Measurements from ENCODE around the gene RAP1GAP. TPM values are rescaled to one million over a fixed set of nuclear protein-coding genes. Genes with fewer than 3 reads are reported as not detected.

The RAP1GAP gene
- total and polyA plus RNA-seq, 2 experiments from 2014 or later: 0.41 to 0.97 TPM

DNA sequence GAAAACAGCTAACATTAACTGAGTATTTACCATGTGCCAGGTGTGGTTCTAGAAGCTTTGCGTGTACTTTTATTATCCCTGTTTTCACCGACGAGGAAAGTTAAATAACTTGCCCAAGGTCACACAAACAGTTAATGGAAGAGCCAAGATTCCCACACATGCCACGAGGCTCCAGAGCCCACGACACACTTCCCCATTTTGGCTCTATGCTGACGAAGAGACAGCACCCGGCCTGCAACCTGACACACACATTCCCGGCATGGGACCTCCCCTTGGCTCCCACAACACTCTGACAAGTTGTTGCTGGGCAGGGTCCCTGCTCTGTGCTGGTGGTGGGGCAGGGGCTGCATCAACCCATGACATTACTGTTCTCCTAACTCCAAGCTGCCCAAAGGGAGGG, 52.8 kb downstream of the RAP1GAP start:
- H3K79me2 ChIP-seq (ENCODE audit: insufficient read depth): no peaks in the 10 kb centered on the region
- no peaks in the 10 kb centered on the region for H3K9me3 ChIP-seq (ENCODE audit: low read depth)
- H3K9me2 ChIP-seq (ENCODE audit: insufficient read depth): no peaks in the 10 kb centered on the region
- no peak overlapping the region for H3K27ac ChIP-seq
- no peak for TF ChIP-seq EZH2phosphoT487 (IDR thresholded peaks at IDR 0.05; ENCODE audit: insufficient read depth, low read depth)
- TF ChIP-seq EZH2 (IDR thresholded peaks at IDR 0.05; ENCODE audit: insufficient read depth, poor library complexity, severe bottlenecking): no peak
- no peaks in the 10 kb centered on the region for H3K36me3 ChIP-seq (ENCODE audit: low read depth)
- H3K4me1 ChIP-seq (ENCODE audit: insufficient read depth): no peaks in the 10 kb centered on the region
- 68 to 69% methylated on average over 8 of the region's 8 CpGs for WGBS, 2 experiments (ENCODE audit: low coverage in 1 of 2, low lambda C conversion rate in 2 of 2, missing lambda C conversion rate in 2 of 2)
- in situ Hi-C loops (cut with MboI): no loop called here
- H3K4me2 ChIP-seq (ENCODE audit: unreplicated experiment): no peak overlapping the region
- H4K20me1 ChIP-seq (ENCODE audit: insufficient read depth): no peaks in the 10 kb centered on the region
- DNase-seq: no peak
- H3K27me3 ChIP-seq (replicated peaks; ENCODE audit: insufficient read depth): peaks cover 4% of the 10 kb centered on the region
- no peak overlapping the region for H3K9ac ChIP-seq
- no peak overlapping the region for H3K4me3 ChIP-seq
- H2AFZ ChIP-seq: no peak overlapping the region
- no peaks in the 10 kb centered on the region for H3F3A ChIP-seq (ENCODE audit: insufficient read depth)

DNA sequence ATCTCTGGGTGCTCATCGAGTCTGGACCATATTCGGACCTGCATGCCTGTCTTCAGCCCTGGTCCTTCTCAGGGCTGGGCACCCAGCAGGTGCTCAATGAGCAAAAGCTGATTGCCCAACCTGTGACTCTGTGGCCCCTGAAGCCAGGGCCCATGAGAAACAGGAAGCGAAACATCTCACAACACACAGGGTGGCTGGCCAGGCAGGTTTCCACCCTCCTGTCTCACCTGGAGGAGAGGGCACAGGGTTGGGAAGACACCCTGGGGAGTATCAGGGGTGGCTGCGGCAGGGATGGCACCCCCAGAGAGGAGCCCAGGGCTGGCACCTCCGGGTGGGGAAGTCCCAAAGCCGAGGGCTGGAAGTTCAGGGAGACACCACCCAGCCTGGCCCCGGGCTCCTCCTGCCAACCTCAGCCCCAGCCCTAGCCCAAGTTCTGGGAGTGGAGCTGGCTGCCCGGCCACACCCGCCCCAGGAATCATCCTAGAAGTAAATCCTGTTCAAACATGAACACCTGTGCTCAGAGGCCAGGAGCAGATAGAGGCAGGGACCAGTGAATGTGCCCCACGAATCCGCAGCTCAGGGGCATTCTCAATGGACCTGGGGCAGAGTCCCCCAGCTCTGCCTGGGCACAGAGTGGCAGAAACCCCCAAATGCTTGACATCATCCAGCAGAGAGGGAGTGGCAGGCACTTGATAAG, 54.6 kb downstream of the RAP1GAP start:
- WGBS, 2 experiments (ENCODE audit: low coverage in 1 of 2, low lambda C conversion rate in 2 of 2, missing lambda C conversion rate in 2 of 2): 61 to 67% methylated on average over 10 to 11 of the region's 11 CpGs
- no peak overlapping the region for H2AFZ ChIP-seq
- no peak overlapping the region for H3K9ac ChIP-seq
- no peaks in the 10 kb centered on the region; the same call in 1 of the 2 replicates for H3K27me3 ChIP-seq (replicated peaks; ENCODE audit: insufficient read depth)
- H3F3A ChIP-seq (ENCODE audit: insufficient read depth): no peaks in the 10 kb centered on the region
- no peak overlapping the region for H3K4me3 ChIP-seq
- H4K20me1 ChIP-seq (ENCODE audit: insufficient read depth): no peaks in the 10 kb centered on the region
- TF ChIP-seq EZH2 (IDR thresholded peaks at IDR 0.05; ENCODE audit: insufficient read depth, poor library complexity, severe bottlenecking) (no peak), EZH2phosphoT487 (IDR thresholded peaks at IDR 0.05; ENCODE audit: insufficient read depth, low read depth) (no peak)
- H3K9me3 ChIP-seq (ENCODE audit: low read depth): no peaks in the 10 kb centered on the region
- no peaks in the 10 kb centered on the region for H3K4me1 ChIP-seq (ENCODE audit: insufficient read depth)
- in situ Hi-C loops (cut with MboI): no loop called here
- no peak for DNase-seq
- no peak overlapping the region for H3K4me2 ChIP-seq (ENCODE audit: unreplicated experiment)
- no peaks in the 10 kb centered on the region for H3K36me3 ChIP-seq (ENCODE audit: low read depth)
- H3K27ac ChIP-seq: no peak overlapping the region
- H3K9me2 ChIP-seq (ENCODE audit: insufficient read depth): no peaks in the 10 kb centered on the region
- H3K79me2 ChIP-seq (ENCODE audit: insufficient read depth): no peaks in the 10 kb centered on the region

DNA sequence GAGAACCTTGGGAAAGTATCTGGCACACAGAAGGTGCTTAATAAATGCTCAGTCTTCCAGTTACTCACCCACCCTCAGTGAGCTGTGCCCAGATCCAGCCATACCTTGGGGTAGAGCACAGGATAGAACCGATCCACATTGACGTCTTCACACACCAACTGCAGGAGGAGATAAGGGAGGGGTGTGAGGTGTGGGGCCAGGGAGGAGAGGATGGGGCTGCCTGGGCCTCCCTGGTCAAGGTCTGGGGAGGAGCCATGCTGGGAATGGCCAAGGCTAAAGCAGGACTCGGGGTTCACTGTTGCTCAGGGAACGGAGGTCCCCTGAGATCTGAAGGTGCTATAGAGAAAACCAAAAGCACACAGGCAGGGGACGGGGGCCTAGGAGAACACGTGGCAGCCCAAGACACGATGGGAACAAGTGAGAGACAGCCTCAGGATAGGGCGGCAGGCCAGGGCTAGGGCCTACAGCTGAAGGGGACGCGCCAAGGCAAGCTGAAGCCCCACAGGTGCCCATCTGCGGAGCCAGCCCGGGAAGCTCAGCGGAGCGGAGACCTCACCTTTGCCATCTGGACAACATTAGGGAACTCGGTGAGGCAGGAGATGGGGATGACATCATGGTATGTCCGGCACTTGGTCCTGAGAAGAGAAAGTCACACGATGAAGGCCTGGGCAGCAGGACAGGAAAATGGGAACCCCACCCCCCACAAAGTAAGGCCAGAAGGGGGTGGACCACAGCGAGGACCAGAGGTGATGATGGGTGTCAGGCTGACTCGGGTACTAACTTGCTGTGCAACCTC, 55.9 kb downstream of the RAP1GAP start:
- no peak for TF ChIP-seq EZH2phosphoT487 (IDR thresholded peaks at IDR 0.05; ENCODE audit: insufficient read depth, low read depth)
- no peak for TF ChIP-seq EZH2 (IDR thresholded peaks at IDR 0.05; ENCODE audit: insufficient read depth, poor library complexity, severe bottlenecking)
- no peaks in the 10 kb centered on the region for H3K9me3 ChIP-seq (ENCODE audit: low read depth)
- H3K4me2 ChIP-seq (ENCODE audit: unreplicated experiment): no peak overlapping the region
- no peak overlapping the region for H3K9ac ChIP-seq
- no peaks in the 10 kb centered on the region for H3K79me2 ChIP-seq (ENCODE audit: insufficient read depth)
- no peaks in the 10 kb centered on the region for H3K36me3 ChIP-seq (ENCODE audit: low read depth)
- no peak overlapping the region for H2AFZ ChIP-seq
- no peaks in the 10 kb centered on the region for H3F3A ChIP-seq (ENCODE audit: insufficient read depth)
- no peaks in the 10 kb centered on the region; the same call in 1 of the 2 replicates for H3K27me3 ChIP-seq (replicated peaks; ENCODE audit: insufficient read depth)
- no peaks in the 10 kb centered on the region for H3K9me2 ChIP-seq (ENCODE audit: insufficient read depth)
- no peak overlapping the region for H3K27ac ChIP-seq
- H3K4me3 ChIP-seq: no peak overlapping the region
- 58 to 65% methylated on average over 19 of the region's 19 CpGs for WGBS, 2 experiments (ENCODE audit: low coverage in 1 of 2, low lambda C conversion rate in 2 of 2, missing lambda C conversion rate in 2 of 2)
- no peak for DNase-seq
- in situ Hi-C loops (cut with MboI): no loop called here
- H4K20me1 ChIP-seq (ENCODE audit: insufficient read depth): no peaks in the 10 kb centered on the region
- no peaks in the 10 kb centered on the region for H3K4me1 ChIP-seq (ENCODE audit: insufficient read depth)

DNA sequence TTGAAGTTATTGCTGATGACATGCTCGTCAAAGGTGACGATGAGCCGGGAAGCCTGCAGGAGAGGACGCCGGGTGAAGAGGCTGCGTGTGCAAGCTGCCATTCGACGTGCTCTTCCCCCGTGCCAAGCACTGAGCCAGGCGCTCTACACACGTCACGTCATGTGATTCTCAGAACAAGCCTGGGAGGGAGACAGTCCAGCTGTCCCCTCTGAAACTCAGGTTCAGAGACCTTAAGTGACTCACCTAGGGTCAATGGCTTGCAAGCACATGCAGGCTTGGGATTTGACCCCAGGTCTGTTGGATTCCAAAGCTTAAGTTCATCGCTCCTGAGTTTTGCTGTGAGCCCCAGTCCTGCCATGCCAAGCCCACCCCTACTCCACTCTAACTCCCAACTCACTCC, 57.1 kb downstream of the RAP1GAP start:
- in situ Hi-C loops (cut with MboI): no loop called here
- H3K4me2 ChIP-seq (ENCODE audit: unreplicated experiment): no peak overlapping the region
- no peaks in the 10 kb centered on the region for H3K4me1 ChIP-seq (ENCODE audit: insufficient read depth)
- no peaks in the 10 kb centered on the region for H3K9me3 ChIP-seq (ENCODE audit: low read depth)
- 89 to 92% methylated on average over 11 to 13 of the region's 13 CpGs for WGBS, 2 experiments (ENCODE audit: low coverage in 1 of 2, low lambda C conversion rate in 2 of 2, missing lambda C conversion rate in 2 of 2)
- TF ChIP-seq EZH2 (IDR thresholded peaks at IDR 0.05; ENCODE audit: insufficient read depth, poor library complexity, severe bottlenecking) (no peak), EZH2phosphoT487 (IDR thresholded peaks at IDR 0.05; ENCODE audit: insufficient read depth, low read depth) (no peak)
- H3K79me2 ChIP-seq (ENCODE audit: insufficient read depth): no peaks in the 10 kb centered on the region
- H3K9me2 ChIP-seq (ENCODE audit: insufficient read depth): no peaks in the 10 kb centered on the region
- no peak for DNase-seq
- no peak overlapping the region for H3K4me3 ChIP-seq
- no peaks in the 10 kb centered on the region; the same call in 1 of the 2 replicates for H3K27me3 ChIP-seq (replicated peaks; ENCODE audit: insufficient read depth)
- no peaks in the 10 kb centered on the region for H4K20me1 ChIP-seq (ENCODE audit: insufficient read depth)
- no peak overlapping the region for H3K27ac ChIP-seq
- H3F3A ChIP-seq (ENCODE audit: insufficient read depth): no peaks in the 10 kb centered on the region
- no peak overlapping the region for H3K9ac ChIP-seq
- no peak overlapping the region for H2AFZ ChIP-seq
- no peaks in the 10 kb centered on the region for H3K36me3 ChIP-seq (ENCODE audit: low read depth)
